HG03045 (cell line): Measurements from ENCODE around the gene TACC3.

Experiments used
- ATAC-seq: cut with Tn5 transposase; IDR thresholded peaks from one replicate; pipeline ENCODE4 v1.9.1; 2021; ENCODE audit warnings: mild to moderate bottlenecking, moderate library complexity; ENCODE audit not compliant: unreplicated experiment

The TACC3 gene

DNA sequence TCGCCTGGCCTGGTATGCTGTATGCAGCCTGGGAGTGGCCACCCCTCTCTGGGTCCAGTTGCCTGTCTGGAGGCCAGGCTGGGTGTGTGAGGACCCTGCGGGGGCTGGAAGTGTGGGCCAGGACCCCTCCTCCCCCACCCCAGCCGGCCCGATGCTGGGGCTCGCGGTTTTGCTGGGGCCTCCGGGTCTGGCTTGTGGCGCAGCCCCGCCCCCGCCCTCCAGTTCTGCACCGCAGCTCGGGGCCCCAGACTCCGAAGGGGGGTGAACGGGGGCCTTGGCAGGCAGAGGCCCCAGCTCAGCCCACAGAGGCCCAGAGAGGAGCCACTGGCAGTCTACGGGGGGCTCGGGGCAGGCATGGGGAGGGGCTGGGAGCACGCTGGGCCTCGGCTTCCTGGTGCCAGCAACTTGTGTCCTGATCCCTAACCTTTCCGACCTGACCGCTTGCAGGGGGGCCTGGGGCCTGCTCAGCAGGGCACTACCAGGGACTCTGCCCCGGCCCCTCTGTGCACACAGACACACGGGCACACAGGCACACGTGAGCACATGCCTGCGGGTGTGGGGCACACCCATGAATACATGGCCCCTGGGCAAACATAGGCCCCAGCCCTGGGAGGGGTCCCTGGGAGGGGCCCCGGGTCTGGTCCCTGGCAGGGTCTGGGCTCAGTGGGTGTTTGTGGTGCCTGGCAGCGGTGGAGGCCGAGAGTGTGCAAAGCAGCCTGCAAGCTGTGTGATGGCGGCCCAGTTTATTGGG is 50.4 kb downstream of the TACC3 start:
- no peak for ATAC-seq

DNA sequence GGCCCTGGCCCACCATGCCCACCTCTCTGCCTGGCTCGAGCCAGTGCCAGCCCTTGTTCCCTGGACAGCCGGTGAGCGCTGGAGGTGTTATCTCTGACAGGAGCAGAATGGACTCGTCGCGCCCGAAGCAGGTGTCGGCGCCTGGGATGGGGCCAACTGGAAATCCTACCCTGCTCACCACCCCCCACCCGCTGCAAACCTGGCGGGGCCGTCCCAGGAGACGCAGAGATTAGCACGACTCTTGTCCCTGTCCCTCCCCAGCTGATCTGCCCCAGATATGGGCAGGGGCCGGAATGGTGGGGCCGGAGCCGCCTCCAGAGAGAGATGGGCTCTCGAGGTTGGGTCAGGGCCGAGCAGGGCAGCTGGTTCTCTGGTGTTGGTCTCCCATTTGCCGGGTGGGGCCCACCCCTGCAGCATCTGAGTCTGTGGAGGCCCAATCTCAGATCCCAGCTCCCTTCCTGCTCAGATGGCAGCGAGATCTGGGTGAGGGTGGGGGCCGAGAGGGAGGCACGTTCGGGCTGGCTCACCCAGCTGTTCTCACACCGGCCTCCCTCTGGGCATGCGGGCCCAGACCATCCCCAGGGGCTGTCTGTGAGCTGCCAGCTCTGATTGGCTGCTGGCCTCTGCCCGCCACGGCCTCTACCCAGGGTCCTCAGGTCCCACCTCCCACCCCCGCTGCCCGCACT is 51.7 kb downstream of the TACC3 start:
- ATAC-seq, result no peak

DNA sequence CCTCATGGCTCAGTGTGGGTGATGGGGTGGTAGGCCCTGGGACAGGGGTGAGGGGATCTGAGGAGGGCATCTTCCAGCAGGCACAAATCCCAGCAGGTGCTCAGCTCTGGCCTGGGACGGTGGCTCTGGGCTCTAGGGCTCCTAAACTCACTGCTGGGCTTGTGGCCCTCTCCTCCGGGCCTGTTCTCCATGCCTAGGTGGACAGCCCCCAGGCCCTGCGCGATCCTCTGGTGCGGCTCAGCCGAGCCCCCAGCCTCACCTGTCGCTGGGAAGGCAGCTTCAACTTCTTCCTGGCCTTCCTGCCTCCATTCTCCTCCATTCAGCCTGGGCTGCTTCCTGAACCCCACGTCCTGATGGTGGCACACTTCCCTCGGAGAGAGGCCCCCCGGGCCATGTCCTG is 52.4 kb downstream of the TACC3 start:
- ATAC-seq, result no peak

DNA sequence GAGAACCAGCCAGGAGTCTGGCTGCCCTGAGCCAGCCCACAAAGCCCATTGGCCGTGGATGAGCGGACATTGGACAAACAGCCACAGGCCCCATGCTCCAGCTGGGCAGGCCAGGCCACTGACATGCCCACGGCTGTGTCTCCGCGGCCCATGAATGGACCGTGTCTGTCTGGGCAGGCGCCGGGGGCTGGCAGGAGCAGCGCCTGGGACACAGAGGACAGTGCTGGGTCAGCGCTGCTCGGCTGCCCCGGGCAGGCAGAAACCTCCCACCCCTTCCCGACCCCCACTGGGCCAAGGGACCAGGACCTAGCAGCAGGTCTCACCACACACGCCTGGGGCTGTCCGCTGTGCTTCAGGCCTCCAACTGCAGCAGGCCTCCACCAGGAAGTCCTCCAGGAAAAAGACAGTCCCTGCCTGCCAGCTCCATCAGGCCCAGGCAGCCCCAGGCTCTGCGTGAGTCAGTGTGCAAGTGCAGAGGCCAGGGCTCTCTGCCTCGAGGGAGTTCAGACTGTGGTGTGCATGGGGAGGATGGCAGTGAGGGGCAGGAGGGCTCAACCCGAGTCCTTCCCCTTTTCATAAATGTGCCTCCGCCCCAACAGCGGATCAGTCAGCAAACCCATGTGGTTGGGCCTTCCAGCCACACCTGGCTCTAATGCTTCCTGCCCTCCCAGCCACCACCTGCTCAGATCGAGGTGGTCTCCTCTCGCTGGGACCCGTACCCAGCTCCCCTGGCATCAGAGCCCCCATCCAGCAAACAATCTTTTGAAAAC is 54.6 kb downstream of the TACC3 start:
- ATAC-seq, result no peak

DNA sequence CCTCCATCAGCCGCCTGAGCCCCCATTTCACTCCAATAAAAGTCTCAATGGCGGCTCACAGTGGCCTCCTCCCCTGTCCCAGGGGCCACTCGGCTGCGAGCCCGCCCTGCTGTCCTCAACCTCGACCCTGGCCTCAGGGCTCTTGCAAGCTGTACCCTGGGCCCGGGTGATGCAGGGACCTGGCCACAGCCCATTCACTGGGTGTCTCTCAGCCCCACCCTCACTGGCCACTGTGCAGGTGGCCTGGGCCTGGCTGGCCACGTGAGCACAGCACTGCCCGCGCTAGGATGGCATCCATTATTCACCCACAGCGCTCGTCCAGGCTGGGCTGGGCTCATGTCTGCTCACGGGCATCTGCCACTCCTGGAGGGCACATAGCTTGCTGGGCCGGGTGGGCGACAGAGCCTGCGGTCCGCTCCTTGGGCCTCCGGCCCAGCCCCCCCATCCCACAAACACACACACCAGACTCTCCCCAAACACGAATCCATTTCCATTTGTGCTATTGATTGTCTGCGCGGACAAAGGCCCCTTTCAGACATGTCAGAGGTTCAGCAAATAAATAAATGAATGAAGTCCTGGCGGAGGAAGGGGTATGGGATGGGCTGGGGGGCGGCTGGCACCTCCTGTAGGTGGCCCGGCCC is 55.3 kb downstream of the TACC3 start:
- ATAC-seq, result no peak

DNA sequence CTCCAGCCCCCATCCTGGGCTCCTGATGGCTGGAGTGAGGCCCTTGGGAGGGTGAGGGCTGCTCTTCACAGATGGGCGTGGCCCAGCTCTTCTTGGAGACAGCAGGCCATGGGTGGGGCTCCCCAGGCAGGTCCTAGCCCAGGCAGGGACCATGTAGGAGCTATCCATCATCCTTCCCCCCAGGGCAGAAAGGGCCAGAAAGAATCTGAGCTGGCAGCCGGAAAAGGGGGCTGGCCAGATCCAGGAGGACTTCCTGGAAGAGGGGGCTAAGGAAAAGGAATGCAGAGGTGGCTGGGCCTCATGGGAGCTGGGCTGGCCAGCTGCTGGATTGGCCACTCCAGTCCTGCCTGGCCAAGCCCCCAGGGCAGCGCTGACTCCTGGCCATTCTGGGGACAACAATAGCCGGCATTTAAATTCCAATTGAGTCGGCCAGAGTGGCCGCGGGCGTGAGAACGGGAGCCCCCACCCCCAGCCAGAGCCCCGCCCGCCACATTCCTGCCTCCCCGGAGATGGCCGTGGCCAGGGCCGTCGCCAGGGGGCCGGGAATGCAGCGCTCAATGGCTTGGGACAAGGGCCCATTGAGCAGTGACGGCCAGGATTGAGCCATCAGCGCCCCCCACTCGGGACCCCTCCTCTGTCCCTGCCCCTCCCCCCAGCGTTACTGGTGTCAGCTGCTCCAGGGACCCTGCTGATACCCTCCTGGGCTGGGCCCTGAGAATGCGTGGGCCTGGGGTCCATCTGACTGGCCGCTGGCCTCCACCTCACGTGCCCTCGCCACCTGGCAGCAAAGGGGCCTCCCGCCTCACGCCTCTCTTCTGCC is 56.7 kb downstream of the TACC3 start:
- ATAC-seq, result no peak

GRCh38 chr4:1778642-1779392 is 57.5 kb downstream of the TACC3 start:
- ATAC-seq, result no peak

GRCh38 chr4:1779588-1780382 is 58.5 kb downstream of the TACC3 start:
- no peak for ATAC-seq

DNA sequence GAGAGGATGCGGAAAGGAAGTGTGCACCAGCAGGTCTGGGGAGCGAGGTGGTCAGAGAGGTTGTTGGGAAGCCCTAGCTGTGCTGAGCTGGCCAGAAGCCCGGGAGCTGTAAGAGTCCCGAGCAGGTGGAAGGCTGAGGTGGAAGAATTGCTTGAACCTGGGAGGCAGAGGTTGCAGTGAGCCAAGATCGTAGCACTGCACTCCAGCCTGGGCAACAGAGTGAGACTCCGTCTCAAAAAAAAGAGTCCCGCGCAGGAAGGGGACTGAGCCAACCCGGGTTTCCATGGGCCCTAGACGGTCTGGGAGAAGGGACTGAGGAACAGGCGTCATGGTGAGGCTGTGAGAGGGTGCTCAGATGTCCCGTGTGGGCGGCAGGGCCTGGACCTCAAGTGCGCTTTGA is 59.1 kb downstream of the TACC3 start:
- ATAC-seq, result no peak

GRCh38 chr4:1783015-1783414 is 61.7 kb downstream of the TACC3 start:
- ATAC-seq, result no peak

- ATAC-seq, result no peak
These were observed 62.6 kb downstream of the TACC3 start for GRCh38 chr4:1783970-1784369.

DNA sequence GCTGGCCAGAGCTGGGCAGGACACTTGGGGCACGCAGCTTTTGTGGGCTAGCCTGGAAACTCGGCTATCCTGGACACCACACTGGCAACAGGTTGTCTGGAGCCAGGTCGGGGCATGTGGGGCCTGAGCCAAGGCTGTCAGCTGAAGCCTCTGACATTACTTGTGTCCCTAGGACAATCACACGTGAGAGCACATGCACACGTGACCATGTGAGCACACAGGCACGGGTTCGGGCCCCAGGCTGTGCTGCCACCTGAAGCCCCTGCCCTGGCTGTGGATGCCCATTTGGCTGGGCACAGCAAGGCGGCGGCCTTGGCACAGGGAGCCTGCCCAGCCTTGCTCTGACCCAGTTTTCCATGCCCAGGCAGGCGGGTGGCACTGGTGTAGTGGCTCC is 63.1 kb downstream of the TACC3 start:
- no peak for ATAC-seq

DNA sequence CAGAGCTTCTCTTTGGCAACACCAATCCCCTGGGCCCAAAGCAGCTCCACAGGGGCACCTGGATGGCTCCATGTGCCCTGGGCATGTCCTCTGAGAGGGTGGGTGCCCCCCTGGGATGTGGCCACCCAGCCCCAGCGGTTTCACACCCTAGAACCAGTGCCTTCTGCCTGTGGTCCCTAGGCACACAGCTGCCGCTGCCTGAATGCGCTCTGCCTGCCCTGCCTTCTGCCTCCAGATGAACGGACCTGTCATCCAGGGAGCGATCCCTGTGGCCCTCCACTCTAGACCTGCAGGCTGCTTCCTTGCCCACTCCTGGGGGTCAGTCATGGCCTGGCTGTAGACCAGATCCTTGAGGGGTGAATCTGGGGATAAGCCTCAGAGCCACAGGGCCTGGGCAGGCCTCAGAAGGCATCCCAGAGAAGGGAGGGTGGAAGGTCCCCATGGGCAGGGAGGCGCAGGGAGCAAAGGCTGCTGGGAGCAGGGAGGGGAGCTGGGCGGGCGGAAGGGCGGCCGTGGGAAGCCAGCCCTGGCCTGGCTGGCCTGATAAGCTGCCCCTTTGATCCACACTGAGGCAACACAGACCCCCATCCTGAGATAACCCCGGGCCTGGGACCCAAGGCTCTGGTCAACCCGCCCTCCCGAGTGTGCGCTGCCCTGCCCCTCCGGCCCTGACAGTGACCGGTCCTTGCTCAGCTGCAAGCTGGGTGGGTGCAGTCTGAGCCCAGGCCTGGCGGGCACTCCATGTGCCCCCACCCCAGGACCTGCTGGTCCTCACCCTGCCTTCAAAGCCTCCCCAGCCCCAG is 63.7 kb downstream of the TACC3 start:
- no peak for ATAC-seq

- ATAC-seq, result no peak
These were observed 64.3 kb downstream of the TACC3 start for GRCh38 chr4:1785592-1785991.

- ATAC-seq, result no peak
These were observed 65.4 kb downstream of the TACC3 start for GRCh38 chr4:1786544-1787362.

GRCh38 chr4:1787411-1788077 is 66.2 kb downstream of the TACC3 start:
- ATAC-seq, result no peak
